Activated T-cell treated with anti-CD3 and anti-CD28 coated beads for 1 hour (primary cell): ENCODE measurements around the gene SMARCB1.

Source experiments
- DNase-seq: peaks from one replicate; pipeline ENCODE4 v3.0.0-alpha.2; 2020; ENCODE audit warnings: low read depth

Gene SMARCB1

DNA sequence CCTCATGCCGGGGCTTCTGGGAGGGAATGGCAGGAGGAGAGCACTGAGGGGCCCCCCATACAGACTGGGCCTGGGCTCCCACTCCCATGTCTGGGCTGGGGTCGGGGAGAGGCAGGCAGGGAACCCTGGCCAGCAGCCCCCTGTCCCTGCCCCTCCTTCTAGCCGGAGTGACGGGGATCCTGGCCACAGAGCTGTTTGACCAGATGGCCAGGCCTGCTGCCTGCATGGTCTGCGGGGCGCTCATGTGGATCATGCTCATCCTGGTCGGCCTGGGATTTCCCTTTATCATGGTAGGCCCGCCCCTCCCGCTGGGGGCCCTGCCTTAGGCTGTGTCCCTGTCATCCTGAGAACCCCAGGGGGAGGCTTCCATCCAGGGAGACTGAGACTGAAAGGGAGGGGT lies 97.4 kb downstream of the SMARCB1 start:
- no peak for DNase-seq
